Measurements from ENCODE around the gene TPP2. TPM values are rescaled to one million over a fixed set of nuclear protein-coding genes. Genes with fewer than 3 reads are reported as not detected.
A peak's percentile ranks its signal among the peaks of the same experiment; 100 is the strongest.

TPP2 gene
- polyA plus RNA-seq, 1 donor from 2014 or later, result 45.4 TPM

GRCh38 chr13:102591988-102592781 is 4.6 kb upstream of the TPP2 start:
- peak overlapping the region; percentile 16 for H3K27ac ChIP-seq (ENCODE audit: low read length)
- H3K4me3 ChIP-seq (ENCODE audit: low read length), result peak overlapping the region; percentile 70
- TF ChIP-seq TAF1 (IDR thresholded peaks at IDR 0.05; ENCODE audit: low read depth), result no peak
- TF ChIP-seq RAD21 (conservative IDR thresholded peaks at IDR 0.05), result peak; percentile 79
- peak; percentile 13 for TF ChIP-seq POLR2AphosphoS5 (IDR thresholded peaks at IDR 0.05)
- TF ChIP-seq CTCF (IDR thresholded peaks at IDR 0.05; ENCODE audit: poor library complexity, severe bottlenecking), result peak; percentile 91
- peak; percentile 83 for TF ChIP-seq MXI1 (conservative IDR thresholded peaks at IDR 0.05; ENCODE audit: poor library complexity, severe bottlenecking)
- TF ChIP-seq SMC3 (conservative IDR thresholded peaks at IDR 0.05; ENCODE audit: poor library complexity), result peak; percentile 87
- no peaks in the 10 kb centered on the region for H3K9me3 ChIP-seq (ENCODE audit: low read length)
- no peaks in the 10 kb centered on the region for H3F3A ChIP-seq (ENCODE audit: insufficient read depth, low read length, poor library complexity, severe bottlenecking)
- H3K36me3 ChIP-seq (ENCODE audit: insufficient read depth, low read length), result no peaks in the 10 kb centered on the region
- H3K79me2 ChIP-seq (replicated peaks; ENCODE audit: insufficient read depth, low read length), result no peaks in the 10 kb centered on the region
- H3K4me2 ChIP-seq (ENCODE audit: low read length), result peak overlapping the region; percentile 37
- no peaks in the 10 kb centered on the region for H3K9me2 ChIP-seq (ENCODE audit: insufficient read depth, low read length)
- H2AFZ ChIP-seq (ENCODE audit: low read depth, low read length), result peak overlapping the region; percentile 88
- H4K20me1 ChIP-seq (ENCODE audit: insufficient read depth), result no peaks in the 10 kb centered on the region
- no peaks in the 10 kb centered on the region for H3K27me3 ChIP-seq (ENCODE audit: insufficient read depth, low read depth, low read length)
- H3K9ac ChIP-seq (ENCODE audit: low read length), result peak overlapping the region; percentile 60

- TF ChIP-seq SMC3 (conservative IDR thresholded peaks at IDR 0.05; ENCODE audit: poor library complexity) (no peak), RAD21 (conservative IDR thresholded peaks at IDR 0.05) (no peak), EP300 (conservative IDR thresholded peaks at IDR 0.05; ENCODE audit: poor library complexity, severe bottlenecking) (no peak), TAF1 (IDR thresholded peaks at IDR 0.05; ENCODE audit: low read depth) (no peak), EZH2 (IDR thresholded peaks at IDR 0.05; ENCODE audit: borderline replicate concordance, insufficient read depth, low read length, poor library complexity, severe bottlenecking) (no peak), REST (IDR thresholded peaks at IDR 0.05; ENCODE audit: borderline replicate concordance) (no peak), POLR2AphosphoS5 (IDR thresholded peaks at IDR 0.05) (no peak), CTCF (IDR thresholded peaks at IDR 0.05; ENCODE audit: poor library complexity, severe bottlenecking) (no peak), MXI1 (conservative IDR thresholded peaks at IDR 0.05; ENCODE audit: poor library complexity, severe bottlenecking) (no peak)
- peaks cover 13% of the 10 kb centered on the region for H3K79me2 ChIP-seq (replicated peaks; ENCODE audit: insufficient read depth, low read length)
- H4K20me1 ChIP-seq (ENCODE audit: insufficient read depth), result no peaks in the 10 kb centered on the region
- H2AFZ ChIP-seq (ENCODE audit: low read depth, low read length), result no peak overlapping the region
- H3K36me3 ChIP-seq (ENCODE audit: insufficient read depth, low read length), result no peaks in the 10 kb centered on the region
- no peaks in the 10 kb centered on the region for H3K27me3 ChIP-seq (ENCODE audit: insufficient read depth, low read depth, low read length)
- no peaks in the 10 kb centered on the region for H3K9me2 ChIP-seq (ENCODE audit: insufficient read depth, low read length)
- no peak overlapping the region for H3K27ac ChIP-seq (ENCODE audit: low read length)
- no peak overlapping the region for H3K9ac ChIP-seq (ENCODE audit: low read length)
- H3K4me3 ChIP-seq (ENCODE audit: low read length), result no peak overlapping the region
- H3K4me2 ChIP-seq (ENCODE audit: low read length), result no peak overlapping the region
- no peaks in the 10 kb centered on the region for H3F3A ChIP-seq (ENCODE audit: insufficient read depth, low read length, poor library complexity, severe bottlenecking)
- H3K9me3 ChIP-seq (ENCODE audit: low read length), result no peaks in the 10 kb centered on the region
Measured at GRCh38 chr13:102593466-102593865, 3.3 kb upstream of the TPP2 start.

All from neural cell (in vitro differentiated cells).